ENCODE results near the gene CNN1. TPM values are rescaled to one million over a fixed set of nuclear protein-coding genes. Genes with fewer than 3 reads are reported as not detected.
A peak's percentile ranks its signal among the peaks of the same experiment; 100 is the strongest.
"Not testable (repeated sequence)": the region's sequence is repeated elsewhere in the genome, so short reads cannot be mapped to it uniquely, and the experiment has no call there.

Gene CNN1
- total RNA-seq, 1 donor from 2014 or later = 276 TPM

DNA sequence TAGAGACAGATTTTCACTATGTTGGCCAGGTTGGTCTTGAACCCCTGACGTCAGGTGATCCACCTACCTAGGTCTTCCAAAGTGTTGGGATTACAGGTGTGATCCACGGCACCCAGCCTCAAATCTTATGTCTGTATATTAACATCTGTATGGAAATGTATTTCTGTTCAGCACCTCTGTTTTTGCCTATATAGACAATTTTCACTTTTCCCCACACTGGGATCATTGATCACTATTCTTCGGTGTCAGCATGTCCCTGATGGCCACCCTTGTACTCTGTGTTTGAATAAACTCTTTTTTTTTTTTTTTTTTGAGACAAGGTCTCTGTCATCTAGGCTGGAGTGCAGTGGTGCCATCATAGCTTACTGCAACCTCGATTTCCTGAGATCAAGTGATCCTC lies 55.4 kb downstream of the CNN1 start:
- DNase-seq (ENCODE audit: extremely low spot score in 2 of 2) = no peak
- no peak overlapping the region for H3K27ac ChIP-seq
- no peaks in the 10 kb centered on the region for H3K36me3 ChIP-seq
- TF ChIP-seq, protein P1, sequence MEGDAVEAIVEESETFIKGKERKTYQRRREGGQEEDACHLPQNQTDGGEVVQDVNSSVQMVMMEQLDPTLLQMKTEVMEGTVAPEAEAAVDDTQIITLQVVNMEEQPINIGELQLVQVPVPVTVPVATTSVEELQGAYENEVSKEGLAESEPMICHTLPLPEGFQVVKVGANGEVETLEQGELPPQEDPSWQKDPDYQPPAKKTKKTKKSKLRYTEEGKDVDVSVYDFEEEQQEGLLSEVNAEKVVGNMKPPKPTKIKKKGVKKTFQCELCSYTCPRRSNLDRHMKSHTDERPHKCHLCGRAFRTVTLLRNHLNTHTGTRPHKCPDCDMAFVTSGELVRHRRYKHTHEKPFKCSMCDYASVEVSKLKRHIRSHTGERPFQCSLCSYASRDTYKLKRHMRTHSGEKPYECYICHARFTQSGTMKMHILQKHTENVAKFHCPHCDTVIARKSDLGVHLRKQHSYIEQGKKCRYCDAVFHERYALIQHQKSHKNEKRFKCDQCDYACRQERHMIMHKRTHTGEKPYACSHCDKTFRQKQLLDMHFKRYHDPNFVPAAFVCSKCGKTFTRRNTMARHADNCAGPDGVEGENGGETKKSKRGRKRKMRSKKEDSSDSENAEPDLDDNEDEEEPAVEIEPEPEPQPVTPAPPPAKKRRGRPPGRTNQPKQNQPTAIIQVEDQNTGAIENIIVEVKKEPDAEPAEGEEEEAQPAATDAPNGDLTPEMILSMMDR (IDR thresholded peaks at IDR 0.05) = no peak
- no peak for TF ChIP-seq POLR2AphosphoS5 (IDR thresholded peaks at IDR 0.05; ENCODE audit: insufficient read depth in 1 of 2, low read depth in 1 of 2)
- TF ChIP-seq POLR2A (IDR thresholded peaks at IDR 0.05) = no peak
- H3K4me3 ChIP-seq = no peak overlapping the region
- intact Hi-C loops (cut with DNase I) = no loop called here
- H3K4me1 ChIP-seq = peaks cover 18% of the 10 kb centered on the region
- H3K9me3 ChIP-seq = no peaks in the 10 kb centered on the region
- H3K27me3 ChIP-seq = no peaks in the 10 kb centered on the region

DNA sequence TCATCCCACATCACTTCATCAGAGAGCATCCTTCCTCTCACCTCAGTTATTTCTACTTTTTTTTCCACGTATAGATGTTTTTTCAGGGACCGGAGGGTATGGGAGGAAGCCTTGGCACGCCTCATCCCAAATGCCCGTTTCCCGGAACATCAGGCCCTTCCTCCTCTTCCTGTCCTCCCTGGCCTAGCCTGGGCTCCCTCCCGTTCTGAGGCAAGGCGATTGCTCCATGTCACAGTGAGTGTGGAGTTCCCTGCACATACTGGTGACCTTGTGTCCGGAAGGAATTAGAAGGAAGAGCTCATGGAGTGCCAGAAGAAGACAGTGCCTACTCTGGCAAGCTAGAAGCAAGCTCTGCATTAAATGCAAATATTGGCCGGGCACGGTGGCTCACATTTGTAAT lies 57.5 kb downstream of the CNN1 start:
- Histone ChIP-seq H3K9me3 (no peaks in the 10 kb centered on the region), H3K36me3 (no peaks in the 10 kb centered on the region), H3K27ac (peak overlapping the region; percentile 96), H3K4me1 (peaks cover 36% of the 10 kb centered on the region), H3K4me3 (no peak overlapping the region), H3K27me3 (no peaks in the 10 kb centered on the region)
- intact Hi-C loops (cut with DNase I) = no loop called here
- TF ChIP-seq, protein P1 (IDR thresholded peaks at IDR 0.05) = no peak
- TF ChIP-seq POLR2A (IDR thresholded peaks at IDR 0.05) (no peak), POLR2AphosphoS5 (IDR thresholded peaks at IDR 0.05; ENCODE audit: insufficient read depth in 1 of 2, low read depth in 1 of 2) (no peak)
- no peak for DNase-seq (ENCODE audit: extremely low spot score in 2 of 2)

DNA sequence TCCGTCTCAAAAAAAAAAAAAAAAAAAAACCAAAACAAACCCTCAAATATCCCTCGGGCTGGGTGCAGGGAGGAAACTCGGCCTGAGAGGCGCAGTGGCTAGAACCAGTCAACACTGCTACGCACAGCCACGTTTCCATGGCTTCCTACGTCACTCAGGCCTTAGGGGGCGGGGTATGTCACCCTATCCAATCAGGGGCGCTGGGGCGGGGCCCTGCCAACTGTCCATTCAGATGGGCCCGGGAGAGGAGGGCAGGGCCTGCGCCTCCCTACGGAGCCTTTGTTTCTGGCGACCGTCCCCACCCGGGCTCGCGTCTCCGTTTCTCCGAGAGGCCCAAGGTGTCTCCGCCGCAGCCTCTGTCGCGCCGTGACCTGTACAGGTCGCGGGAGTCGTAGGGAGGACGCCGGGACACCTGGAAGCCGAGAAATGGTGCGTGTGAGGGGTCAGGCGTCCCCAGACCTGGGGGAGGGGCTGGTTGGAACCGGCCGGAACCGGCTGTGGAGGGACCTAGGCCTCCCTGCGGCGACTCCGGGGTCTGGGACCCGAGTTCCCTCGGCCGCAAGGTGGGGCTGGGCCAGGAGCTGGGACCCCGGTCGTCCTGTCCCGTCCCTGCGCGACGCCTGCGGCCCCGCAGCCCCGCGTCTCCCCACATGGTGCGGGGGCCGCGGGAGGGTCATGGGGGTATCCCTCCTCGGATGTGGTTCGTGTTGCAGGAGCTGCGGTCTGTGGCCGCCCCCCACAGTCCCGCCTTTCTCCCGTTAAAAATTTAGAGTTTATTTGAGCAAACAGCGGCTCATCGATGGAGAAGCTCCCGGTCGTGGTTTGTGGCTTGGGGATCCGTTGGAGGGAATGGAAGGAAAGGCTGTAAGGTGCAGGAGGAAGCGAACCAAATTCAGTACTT lies 58.8 kb downstream of the CNN1 start, which contains the start of gene ZNF627:
Gene ZNF627, plus strand, starts transcription at position 282 of the 901 bp plus-strand sequence. Its CDS starts 145 bp downstream, at position 427.
- Histone ChIP-seq H3K27ac (peak within 1 kb of the TSS; percentile 96), H3K4me1 (peaks cover 42% of the 10 kb centered on the region), H3K36me3 (no peaks in the 10 kb centered on the region), H3K9me3 (no peaks in the 10 kb centered on the region), H3K27me3 (no peaks in the 10 kb centered on the region), H3K4me3 (peak within 1 kb of the TSS; percentile 78 to 100)
- TF ChIP-seq POLR2A (IDR thresholded peaks at IDR 0.05) (peak; percentile 67 to 92), POLR2AphosphoS5 (IDR thresholded peaks at IDR 0.05; ENCODE audit: insufficient read depth in 1 of 2, low read depth in 1 of 2) (peak; percentile 92 to 100)
- TF ChIP-seq, protein P1 (IDR thresholded peaks at IDR 0.05) = peak in 2 of 3 experiments; percentile 5 to 19
- intact Hi-C loops (cut with DNase I) = no loop called here
- peak; percentile 97 for DNase-seq (ENCODE audit: extremely low spot score in 2 of 2)

DNA sequence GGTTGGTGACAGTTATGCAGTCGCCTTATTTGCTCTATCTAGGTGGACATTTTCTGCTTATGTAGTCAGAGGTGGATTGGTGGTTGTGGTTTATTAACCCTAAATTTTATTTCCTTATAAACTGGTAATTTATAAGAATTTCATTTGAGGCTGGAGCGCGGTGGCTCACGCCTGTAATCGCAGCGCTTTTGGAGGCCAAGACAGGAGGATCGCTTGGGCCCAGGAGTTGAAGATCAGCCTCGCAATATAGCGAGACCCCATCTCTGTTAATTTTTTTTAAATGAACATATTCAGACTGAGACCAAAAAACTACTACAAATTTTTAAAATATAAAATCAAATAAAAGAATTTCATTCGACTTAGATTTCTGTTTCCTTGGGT lies 59.4 kb downstream of the CNN1 start:
- TF ChIP-seq POLR2AphosphoS5 (IDR thresholded peaks at IDR 0.05; ENCODE audit: insufficient read depth in 1 of 2, low read depth in 1 of 2) = no peak
- TF ChIP-seq, protein P1 (IDR thresholded peaks at IDR 0.05) = no peak
- no peak for TF ChIP-seq POLR2A (IDR thresholded peaks at IDR 0.05)
- Histone ChIP-seq H3K27ac (peak overlapping the region; percentile 96), H3K36me3 (no peaks in the 10 kb centered on the region), H3K9me3 (no peaks in the 10 kb centered on the region), H3K27me3 (no peaks in the 10 kb centered on the region), H3K4me3 (peak overlapping the region; percentile 78 to 100), H3K4me1 (peaks cover 42% of the 10 kb centered on the region)
- intact Hi-C loops (cut with DNase I) = no loop called here
- DNase-seq (ENCODE audit: extremely low spot score in 2 of 2) = no peak

DNA sequence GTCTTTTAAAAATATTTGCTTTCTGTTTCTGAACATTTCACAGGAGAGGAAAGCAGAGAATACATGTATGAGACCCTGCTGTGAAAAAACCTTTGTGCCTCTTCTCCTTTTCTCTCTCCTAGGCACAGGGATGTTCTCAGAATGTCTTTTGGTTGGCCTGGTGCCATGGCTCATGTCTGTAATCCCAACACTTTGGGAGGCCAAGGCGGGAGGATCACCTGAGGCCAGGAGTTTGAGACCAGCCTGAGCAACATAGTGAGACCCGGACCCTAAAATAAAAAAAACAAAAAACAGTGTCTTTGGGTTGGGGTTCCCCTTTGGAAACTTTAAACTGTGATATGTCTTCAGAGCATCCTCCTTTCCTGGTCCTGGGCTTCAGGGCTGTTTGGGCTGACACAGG lies 60.1 kb downstream of the CNN1 start:
- no peak for TF ChIP-seq POLR2A (IDR thresholded peaks at IDR 0.05)
- no peak for TF ChIP-seq POLR2AphosphoS5 (IDR thresholded peaks at IDR 0.05; ENCODE audit: insufficient read depth in 1 of 2, low read depth in 1 of 2)
- TF ChIP-seq, protein P1 (IDR thresholded peaks at IDR 0.05) = no peak
- intact Hi-C loops (cut with DNase I) = no loop called here
- DNase-seq (ENCODE audit: extremely low spot score in 2 of 2) = no peak
- H3K36me3 ChIP-seq = no peaks in the 10 kb centered on the region
- H3K4me1 ChIP-seq = peaks cover 42% of the 10 kb centered on the region
- H3K27me3 ChIP-seq = no peaks in the 10 kb centered on the region
- no peaks in the 10 kb centered on the region for H3K9me3 ChIP-seq
- no peak overlapping the region for H3K4me3 ChIP-seq
- H3K27ac ChIP-seq = no peak overlapping the region

DNA sequence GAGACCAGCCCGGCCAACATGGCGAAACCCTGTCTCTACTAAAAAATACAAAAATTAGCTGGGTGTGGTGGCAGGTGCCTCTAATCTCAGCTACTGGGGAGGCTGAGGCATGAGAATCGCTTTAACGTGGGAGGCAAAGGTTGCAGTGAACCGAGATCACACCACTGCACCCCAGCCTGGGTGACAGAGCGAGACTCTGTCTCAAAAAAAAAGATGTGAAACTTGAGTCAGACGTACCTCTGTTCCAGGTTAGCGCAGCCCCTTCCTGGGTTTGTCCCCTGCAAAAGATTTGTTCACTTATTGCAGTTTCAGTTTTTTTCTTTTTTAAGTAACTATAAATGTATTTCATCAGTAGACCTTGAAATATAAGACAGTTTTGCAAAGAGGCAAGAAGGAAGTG lies 61.1 kb downstream of the CNN1 start:
- H3K4me1 ChIP-seq = peaks cover 42% of the 10 kb centered on the region
- H3K27ac ChIP-seq; H3K27me3 ChIP-seq; H3K9me3 ChIP-seq; H3K36me3 ChIP-seq; H3K4me3 ChIP-seq; DNase-seq (ENCODE audit: extremely low spot score in 2 of 2); intact Hi-C loops (cut with DNase I): not testable (repeated sequence)

Measured in vagina (tissue), 2 donors.